HG03060 (cell line): ENCODE results near the gene CDC73.
A peak's percentile ranks its signal among the peaks of the same experiment; 100 is the strongest.
"Not testable (repeated sequence)": the region's sequence is repeated elsewhere in the genome, so short reads cannot be mapped to it uniquely, and the experiment has no call there.

Experiments used
- ATAC-seq: cut with Tn5 transposase; IDR thresholded peaks from one replicate; pipeline ENCODE4 v1.9.1; 2021; ENCODE audit warnings: low read depth, moderate number of reproducible peaks; ENCODE audit not compliant: unreplicated experiment

The CDC73 gene

DNA sequence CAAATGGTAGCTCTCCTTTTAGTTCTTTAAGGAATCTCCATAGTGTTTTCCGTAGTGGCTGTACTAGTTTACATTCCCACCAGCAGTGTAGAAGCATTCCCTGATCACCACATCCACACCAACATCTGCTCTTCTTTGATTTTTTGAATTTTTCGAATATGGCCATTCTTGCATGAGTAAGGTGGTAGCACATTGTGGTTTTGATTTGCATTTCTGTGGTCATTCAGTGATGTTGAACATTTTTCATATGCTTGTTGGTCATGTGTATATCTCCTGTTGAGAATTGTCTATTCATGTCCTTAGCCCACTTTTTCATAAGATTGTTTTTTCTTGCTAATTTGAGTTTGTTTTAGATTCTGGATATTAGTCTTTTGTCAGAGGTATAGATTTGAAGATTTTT, 149.2 kb downstream of the CDC73 start:
- ATAC-seq = peak; percentile 99

GRCh38 chr1:193275773-193276172, 153.9 kb downstream of the CDC73 start:
- ATAC-seq = no peak

GRCh38 chr1:193278968-193279367, 157.1 kb downstream of the CDC73 start:
- ATAC-seq = no peak

DNA sequence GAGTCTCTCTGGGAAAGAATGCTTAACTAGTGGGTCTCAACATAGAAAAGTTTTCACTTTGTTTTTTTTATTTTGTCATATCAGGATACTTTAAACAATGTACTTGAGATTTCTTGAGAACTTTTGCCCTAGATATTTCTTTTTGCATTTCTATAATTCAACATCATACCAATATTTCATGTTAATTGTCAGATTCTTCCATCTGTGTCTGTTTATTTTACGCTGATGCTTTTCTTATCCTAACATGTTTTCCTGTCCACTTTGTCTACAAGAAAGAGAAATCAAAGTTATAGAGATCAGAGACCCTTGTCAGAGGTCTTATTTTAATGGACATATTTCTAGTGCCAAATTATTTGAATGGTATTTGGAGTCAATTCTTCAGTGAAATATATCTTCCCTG, 160.1 kb downstream of the CDC73 start:
- no peak for ATAC-seq

DNA sequence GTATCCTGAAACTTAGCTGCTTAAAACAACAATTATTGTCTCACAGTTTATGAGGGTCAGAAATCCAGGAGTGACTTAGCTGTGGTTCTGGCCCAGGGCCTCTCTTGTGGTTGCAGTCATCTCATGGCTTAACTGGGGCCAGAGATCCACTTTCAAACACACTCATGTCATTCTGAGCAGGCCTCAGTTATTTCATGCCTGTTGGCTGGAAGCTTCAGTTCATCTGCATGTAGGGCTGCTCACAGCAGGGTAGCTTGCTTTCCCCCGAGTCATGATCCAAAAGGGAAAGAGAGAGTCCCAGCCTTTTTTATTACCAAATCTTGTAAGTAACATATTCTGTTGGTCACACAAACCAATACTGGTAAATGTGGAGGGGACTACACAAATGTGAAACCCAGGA, 161.2 kb downstream of the CDC73 start:
- ATAC-seq = no peak

GRCh38 chr1:193284219-193284618, 162.4 kb downstream of the CDC73 start:
- ATAC-seq = no peak

DNA sequence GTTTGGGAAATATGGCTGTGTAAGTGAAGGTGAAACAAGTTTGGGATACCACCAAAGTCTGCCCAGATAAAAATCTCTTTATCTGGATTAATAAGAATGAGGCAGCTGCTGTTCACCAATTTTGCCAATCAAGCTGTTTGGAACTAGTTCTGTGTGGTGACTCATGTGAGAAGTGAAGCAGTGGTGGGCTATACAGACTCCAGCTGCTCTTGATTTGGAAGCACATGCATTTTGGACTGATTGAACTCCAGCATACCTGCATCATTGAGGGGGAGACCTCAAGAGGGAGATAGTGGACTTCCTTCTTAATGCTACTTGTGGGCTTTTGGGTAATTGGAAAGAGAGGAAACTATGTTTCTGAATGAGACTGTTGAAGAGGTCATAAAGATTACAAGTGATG, 163.8 kb downstream of the CDC73 start:
- no peak for ATAC-seq

GRCh38 chr1:193288548-193289080, 166.8 kb downstream of the CDC73 start:
- ATAC-seq = not testable (repeated sequence)

DNA sequence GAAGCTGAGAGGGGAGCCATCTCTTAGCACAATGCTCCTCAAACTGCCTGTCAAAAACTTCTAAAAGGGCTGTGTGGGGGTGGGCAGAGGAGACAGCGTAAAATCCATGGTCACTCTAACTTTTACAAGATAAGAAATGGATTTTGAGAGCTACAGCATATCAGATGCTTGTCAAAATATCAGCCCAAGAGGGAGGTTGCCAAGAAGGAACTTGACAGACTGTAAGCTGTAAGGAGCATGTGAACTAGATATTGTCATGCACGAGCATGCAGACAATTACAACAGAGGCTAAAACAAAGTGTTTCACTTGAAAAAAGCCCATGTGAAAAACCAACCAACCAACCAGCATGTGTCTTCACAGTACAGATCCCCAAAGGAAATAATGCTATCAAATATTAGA, 171.9 kb downstream of the CDC73 start:
- ATAC-seq = no peak

DNA sequence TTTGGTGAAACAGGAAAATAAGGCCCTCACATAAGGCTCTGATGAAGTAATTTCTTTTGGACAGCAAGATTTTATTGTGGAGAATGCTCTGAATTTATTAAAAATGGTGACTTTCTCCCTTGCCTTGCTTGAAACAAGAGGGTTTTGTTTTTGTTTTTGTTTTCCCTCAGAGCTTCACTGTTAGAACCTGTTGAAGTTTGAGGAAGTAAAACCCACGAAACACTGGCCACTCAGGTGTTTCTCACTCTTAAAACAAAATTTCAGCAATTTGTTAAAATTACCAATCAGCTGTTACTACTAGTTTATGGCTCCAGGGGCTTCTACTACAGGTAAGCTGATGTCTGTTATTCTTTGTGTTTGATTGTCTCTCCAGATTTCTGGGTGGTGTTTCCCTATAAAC, 177.2 kb downstream of the CDC73 start:
- ATAC-seq = no peak

DNA sequence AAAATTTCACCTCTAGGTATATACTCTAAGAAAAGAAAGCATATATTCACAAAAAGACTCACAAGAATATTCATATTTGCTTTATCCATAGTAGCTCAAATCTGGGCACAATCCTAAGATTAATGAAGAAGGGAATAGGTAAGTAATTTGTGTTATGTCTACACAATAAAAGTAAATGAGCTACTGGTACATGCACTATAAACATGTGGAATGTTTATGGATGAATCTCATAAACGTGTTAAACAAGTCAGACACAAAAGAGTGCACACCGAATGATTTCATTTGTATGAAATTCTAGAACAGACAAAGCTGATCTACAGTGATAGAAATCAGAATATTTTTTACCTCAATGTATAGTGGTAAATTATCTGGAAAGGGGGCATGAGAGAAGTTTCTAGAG, 179.9 kb downstream of the CDC73 start:
- no peak for ATAC-seq

GRCh38 chr1:193303849-193304248, 182.0 kb downstream of the CDC73 start:
- no peak for ATAC-seq
